Measurements from ENCODE around the gene ZYX. TPM values are rescaled to one million over a fixed set of nuclear protein-coding genes. Genes with fewer than 3 reads are reported as not detected.
A peak's percentile ranks its signal among the peaks of the same experiment; 100 is the strongest.
"Not testable (repeated sequence)": the region's sequence is repeated elsewhere in the genome, so short reads cannot be mapped to it uniquely, and the experiment has no call there.

Gene ZYX
- polyA plus RNA-seq, 3 donors: 40.6 to 234 (median 200) TPM

DNA sequence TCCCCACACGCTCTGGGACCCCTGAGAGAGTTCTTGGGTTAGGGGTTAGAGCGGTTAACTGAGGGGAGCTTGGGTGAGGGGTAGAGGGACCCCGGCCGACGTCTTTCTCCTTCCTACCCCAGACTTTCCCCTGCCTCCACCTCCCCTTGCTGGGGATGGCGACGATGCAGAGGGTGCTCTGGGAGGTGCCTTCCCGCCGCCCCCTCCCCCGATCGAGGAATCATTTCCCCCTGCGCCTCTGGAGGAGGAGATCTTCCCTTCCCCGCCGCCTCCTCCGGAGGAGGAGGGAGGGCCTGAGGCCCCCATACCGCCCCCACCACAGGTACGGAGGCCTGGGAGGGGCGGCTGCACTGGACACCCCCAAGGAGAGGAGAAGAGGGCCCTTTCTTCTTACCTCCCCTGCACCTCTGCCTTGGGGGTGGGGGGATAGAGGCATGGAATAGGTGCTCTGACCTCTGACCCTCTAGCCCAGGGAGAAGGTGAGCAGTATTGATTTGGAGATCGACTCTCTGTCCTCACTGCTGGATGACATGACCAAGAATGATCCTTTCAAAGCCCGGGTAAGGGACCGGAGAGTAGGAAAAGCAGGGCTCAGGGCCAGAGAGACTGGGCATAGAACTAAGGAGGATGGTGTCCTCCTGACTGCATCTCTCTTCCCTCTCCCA is 1.1 kb downstream of the ZYX start:
- H3K27ac ChIP-seq (ENCODE audit: low read depth, low read length): no peak overlapping the region
- WGBS, 3 donors: 10 to 62% (median 16%) methylated on average over 20 to 21 of the region's 21 CpGs

GRCh38 chr7:143382791-143383641 is 1.9 kb downstream of the ZYX start:
- no peak overlapping the region for H3K27ac ChIP-seq (ENCODE audit: low read depth, low read length)
- WGBS, 3 donors: 76 to 90% (median 77%) methylated on average over 15 of the region's 15 CpGs

DNA sequence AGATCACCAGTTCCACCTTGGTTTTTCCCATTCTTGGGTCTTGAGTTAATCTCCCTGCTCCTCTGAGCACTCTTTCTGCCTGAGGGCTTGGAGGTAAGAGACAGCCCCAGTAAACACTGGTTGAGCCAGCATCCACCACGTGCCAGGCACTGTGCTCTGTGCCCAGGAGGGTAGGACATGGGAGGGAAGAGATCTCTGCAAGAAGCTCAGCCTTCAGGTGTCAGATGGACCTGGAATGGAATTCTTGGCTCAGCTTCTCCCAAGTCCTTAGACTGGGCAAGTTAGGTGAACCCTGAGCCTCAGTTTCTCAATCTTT is 2.5 kb downstream of the ZYX start:
- 63 to 92% (median 76%) methylated on average over 1 of the region's 1 CpG for WGBS, 3 donors
- H3K27ac ChIP-seq (ENCODE audit: low read depth, low read length): no peak overlapping the region

- no peak overlapping the region for H3K27ac ChIP-seq (ENCODE audit: low read depth, low read length)
- 36 to 75% (median 39%) methylated on average over 5 of the region's 5 CpGs for WGBS, 3 donors
Observed at GRCh38 chr7:143384148-143384547, 3.0 kb downstream of the ZYX start.

DNA sequence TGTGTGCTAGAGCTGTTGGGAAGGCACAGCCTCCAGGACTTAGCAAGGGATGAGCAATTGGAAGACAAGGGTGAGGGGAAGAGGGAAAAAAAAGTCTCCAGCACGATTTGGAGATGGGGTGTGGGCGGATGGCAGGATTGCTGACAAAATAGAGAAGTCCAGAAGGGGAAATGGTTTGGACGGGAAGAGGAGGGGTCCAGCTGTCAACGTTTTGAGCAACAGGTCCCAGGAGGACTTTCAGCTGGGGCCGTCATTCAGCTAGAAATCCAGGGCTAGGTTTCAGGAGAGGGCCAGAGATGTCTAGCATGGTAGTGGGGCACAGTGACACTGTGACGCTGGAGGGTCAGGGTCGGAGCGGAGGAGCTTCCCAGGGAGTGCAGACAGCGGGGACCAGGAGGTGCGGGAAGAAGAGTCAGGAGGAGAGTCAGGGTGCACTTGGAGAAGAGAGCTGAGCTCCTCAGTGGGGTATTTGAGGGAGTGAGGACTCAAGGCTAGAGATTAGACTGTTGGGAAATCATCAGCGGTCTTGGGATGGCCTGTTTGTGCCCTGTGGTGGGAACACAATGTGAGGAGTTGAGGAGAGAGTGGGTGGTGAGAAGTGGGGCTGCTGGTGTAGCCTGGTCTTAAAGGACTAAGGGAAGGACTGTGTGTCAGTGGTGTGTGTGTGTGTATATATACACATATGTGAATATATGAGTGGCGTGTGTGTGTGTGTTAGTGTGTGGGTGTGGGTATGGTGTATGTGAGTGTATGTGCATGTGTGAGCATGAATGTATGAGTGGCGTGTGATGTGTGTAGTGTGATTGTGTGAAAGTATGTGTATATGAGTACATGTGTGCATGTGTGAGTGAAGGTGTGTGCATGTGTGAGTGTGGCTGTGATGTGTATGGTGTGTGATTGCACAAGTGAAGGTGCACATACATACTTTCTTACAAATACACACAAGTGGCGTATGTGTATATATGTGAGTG is 3.8 kb downstream of the ZYX start:
- 43 to 75% (median 45%) methylated on average over 14 of the region's 14 CpGs for WGBS, 3 donors
- H3K27ac ChIP-seq (ENCODE audit: low read depth, low read length): no peak overlapping the region

GRCh38 chr7:143385891-143386781 is 5.0 kb downstream of the ZYX start:
- WGBS, 3 donors: 28 to 68% (median 36%) methylated on average over 19 of the region's 19 CpGs
- no peak overlapping the region for H3K27ac ChIP-seq (ENCODE audit: low read depth, low read length)

- H3K27ac ChIP-seq (ENCODE audit: low read depth, low read length): no peak overlapping the region
- WGBS, 3 donors: 86 to 87% (median 86%) methylated on average over 23 of the region's 23 CpGs
Observed at GRCh38 chr7:143387156-143387975, 6.2 kb downstream of the ZYX start.

DNA sequence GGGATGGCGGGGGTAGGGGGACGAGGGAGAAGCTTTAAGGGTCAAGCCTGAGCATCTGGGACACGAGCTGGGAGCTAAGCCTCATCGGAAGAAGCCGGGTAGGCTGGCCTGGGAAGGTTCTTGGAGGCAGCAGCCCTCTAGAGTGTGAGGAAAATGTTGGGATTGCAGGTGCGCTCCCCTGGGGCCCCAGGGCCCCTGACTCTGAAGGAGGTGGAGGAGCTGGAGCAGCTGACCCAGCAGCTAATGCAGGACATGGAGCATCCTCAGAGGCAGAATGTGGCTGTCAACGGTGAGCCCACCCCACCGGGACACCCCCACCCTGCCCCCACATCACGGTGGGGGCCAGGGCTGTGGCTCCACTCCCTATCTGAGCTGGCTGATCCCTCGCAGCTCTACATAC is 6.9 kb downstream of the ZYX start:
- H3K27ac ChIP-seq (ENCODE audit: low read depth, low read length): no peak overlapping the region
- 80 to 92% (median 85%) methylated on average over 9 to 10 of the region's 10 CpGs for WGBS, 3 donors

- no peak overlapping the region for H3K27ac ChIP-seq (ENCODE audit: low read depth, low read length)
- 89 to 93% (median 92%) methylated on average over 26 to 28 of the region's 28 CpGs for WGBS, 3 donors
Observed at GRCh38 chr7:143388491-143389101, 7.5 kb downstream of the ZYX start.

- 89 to 90% (median 89%) methylated on average over 15 of the region's 15 CpGs for WGBS, 3 donors
- H3K27ac ChIP-seq (ENCODE audit: low read depth, low read length): no peak overlapping the region
Observed at GRCh38 chr7:143389316-143390103, 8.4 kb downstream of the ZYX start.

DNA sequence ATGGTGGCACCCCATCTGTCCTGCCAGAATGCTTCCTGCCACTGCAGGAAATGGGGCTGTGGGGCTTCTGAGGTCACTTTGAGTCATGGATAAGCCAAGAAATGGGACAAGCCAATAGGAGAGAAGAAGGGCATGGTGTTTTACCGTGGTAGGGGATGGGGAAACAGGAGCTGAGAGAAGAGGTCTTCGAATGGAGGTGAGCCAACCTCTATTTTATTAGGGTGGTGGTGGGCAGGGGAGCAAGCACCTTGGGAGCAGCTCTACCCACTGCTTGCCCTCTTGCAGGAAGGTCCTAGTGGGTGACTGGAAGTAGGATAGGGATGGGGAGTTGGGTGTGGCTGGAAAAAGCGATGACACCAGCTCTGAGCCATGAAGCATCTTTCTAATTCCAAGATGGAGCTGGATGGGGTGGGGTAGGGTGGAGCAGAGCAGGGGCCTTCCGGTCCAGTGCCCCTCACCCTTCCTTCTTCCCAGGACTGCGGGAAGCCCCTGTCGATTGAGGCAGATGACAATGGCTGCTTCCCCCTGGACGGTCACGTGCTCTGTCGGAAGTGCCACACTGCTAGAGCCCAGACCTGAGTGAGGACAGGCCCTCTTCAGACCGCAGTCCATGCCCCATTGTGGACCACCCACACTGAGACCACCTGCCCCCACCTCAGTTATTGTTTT is 9.1 kb downstream of the ZYX start:
- WGBS, 3 donors: 85 to 89% (median 87%) methylated on average over 10 of the region's 10 CpGs

DNA sequence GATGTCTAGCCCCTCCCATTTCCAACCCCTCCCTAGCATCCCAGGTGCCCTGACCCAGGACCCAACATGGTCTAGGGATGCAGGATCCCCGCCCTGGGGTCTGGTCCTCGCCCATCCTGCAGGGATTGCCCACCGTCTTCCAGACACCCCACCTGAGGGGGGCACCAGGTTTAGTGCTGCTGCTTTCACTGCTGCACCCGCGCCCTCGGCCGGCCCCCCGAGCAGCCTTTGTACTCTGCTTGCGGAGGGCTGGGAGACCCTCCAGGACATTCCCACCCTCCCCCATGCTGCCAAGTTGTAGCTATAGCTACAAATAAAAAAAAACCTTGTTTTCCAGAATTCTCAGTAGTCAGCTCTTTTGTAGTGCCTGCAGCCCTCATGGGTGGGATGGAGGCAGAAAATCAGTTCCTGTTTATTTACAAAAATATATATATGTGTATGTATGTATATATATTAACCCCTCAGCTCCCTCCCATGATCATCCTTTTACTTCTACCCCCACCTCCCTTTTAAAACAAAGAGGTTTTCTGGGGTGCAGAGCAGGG is 9.7 kb downstream of the ZYX start:
- H3K27ac ChIP-seq (ENCODE audit: low read depth, low read length): no peak overlapping the region
- 76 to 85% (median 81%) methylated on average over 9 of the region's 9 CpGs for WGBS, 3 donors

More for the DNA sequence above, 9.1 kb downstream of the ZYX start:
- no peak overlapping the region for H3K27ac ChIP-seq (ENCODE audit: low read depth, low read length)

- H3K27ac ChIP-seq (ENCODE audit: low read depth, low read length): peak overlapping the region; percentile 32
- 32 to 72% (median 41%) methylated on average over 24 of the region's 24 CpGs for WGBS, 3 donors
Observed at GRCh38 chr7:143391462-143392404, 10.6 kb downstream of the ZYX start.

DNA sequence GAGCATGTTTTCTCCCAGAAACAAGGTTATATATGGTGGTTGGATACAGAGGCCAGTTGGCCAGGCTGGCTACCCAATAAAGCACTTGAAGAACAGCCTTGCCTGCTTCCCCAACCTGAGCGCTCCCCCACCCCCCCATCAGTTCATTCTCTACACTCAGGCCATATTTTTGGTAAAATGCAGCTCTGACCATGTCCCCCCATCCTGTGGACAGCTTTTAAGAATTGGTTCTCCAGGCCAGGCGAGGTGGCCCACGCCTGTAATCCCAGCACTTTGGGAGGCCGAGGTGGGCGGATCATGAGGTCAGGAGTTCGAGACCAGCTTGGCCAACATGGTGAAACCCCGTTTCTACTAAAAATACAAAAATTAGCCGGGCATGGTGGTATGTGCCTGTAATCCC is 11.3 kb downstream of the ZYX start:
- WGBS, 3 donors: 75 to 87% (median 84%) methylated on average over 8 of the region's 8 CpGs
- H3K27ac ChIP-seq (ENCODE audit: low read depth, low read length): not testable (repeated sequence)

Measured in adipose tissue (tissue), 3 donors.